Glomerular visceral epithelial cell (primary cell): ENCODE measurements around the gene SLC35F2.
"Not testable (repeated sequence)": the region's sequence is repeated elsewhere in the genome, so short reads cannot be mapped to it uniquely, and the experiment has no call there.

Source experiments
- DNase-seq: peaks from one replicate; pipeline ENCODE4 v3.0.0-alpha.2; 2016; ENCODE audit errors: extremely low spot score

The SLC35F2 gene, protein sequence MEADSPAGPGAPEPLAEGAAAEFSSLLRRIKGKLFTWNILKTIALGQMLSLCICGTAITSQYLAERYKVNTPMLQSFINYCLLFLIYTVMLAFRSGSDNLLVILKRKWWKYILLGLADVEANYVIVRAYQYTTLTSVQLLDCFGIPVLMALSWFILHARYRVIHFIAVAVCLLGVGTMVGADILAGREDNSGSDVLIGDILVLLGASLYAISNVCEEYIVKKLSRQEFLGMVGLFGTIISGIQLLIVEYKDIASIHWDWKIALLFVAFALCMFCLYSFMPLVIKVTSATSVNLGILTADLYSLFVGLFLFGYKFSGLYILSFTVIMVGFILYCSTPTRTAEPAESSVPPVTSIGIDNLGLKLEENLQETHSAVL

DNA sequence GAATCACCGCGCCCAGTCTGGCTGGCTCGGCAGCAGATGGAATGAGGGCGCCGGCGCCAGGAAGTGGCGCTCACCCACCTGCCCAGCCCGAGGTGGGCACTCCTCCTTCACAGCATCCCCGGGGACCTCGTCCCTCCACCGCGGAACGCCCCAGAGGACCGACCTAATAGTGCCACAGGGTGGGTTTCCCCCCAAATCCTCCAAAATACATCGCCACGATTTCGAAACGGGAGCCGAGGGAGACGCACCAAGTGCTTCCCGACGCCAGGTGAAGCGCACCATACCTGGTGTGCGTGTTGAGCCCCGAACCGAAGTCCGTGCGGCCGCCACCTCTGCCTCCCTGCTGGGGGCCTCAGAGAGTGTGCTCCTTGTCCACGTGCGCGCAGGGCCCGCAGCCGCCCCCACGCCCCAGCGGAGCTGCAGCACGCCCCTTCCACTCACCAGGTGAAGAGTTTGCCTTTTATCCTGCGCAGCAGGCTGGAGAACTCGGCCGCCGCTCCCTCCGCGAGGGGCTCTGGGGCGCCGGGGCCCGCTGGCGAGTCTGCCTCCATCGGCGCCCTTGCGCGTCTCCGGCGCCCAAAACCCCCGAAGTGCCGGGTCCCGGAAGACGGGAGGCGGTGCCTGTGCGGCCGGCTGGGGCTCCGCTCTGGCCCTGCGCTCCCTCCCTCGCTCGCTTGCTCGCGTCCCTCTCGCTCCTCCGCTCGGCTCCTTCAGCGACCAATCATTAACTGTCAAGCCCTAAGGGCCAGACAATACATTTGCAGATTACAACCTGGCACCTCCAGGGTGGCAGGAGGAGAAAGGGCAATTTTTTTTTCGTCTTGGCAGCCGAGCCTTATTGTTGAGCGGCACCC, at the start of gene SLC35F2:
Gene SLC35F2 (minus strand): TSS at position 571 of the 854 bp plus-strand sequence. CDS start 20 bp downstream, at position 551.
- peak; percentile 85 for DNase-seq

DNA sequence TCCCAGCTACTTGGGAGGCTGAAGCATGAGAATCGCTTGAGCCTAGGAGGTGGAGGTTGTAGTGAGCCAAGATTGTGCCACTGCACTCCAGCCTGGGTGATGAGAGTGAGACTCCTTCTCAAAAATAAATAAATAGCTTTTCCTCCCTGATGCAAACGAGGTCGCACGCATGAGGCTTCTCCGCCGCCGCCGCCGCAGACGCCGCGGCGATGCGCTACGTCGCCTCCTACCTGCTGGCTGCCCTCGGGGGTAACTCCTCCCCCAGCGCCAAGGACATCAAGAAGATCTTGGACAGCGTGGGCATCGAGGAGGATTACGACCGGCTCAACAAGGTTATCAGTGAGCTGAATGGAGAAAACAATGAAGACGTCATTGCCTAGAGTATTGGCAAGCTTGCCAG, 49.6 kb upstream of the SLC35F2 start:
- DNase-seq = no peak

DNA sequence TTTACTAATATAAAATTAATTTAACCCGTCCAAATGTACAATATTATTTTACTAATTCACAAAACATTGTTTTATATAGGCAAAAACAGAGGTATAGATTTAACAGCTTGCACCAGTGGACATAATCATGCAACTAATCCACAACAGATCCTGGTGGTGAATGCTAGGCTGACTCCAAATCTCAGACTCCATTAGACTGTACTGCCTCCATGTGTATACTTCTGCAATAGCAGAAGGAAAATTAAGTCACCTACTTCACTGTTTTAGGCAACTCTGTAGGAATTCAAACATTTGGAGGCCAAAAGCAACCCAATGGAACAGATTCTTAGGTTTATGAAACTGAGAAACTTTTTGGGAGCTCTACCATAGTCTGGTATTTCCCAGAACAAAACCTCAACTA, 39.7 kb upstream of the SLC35F2 start:
- DNase-seq = peak; percentile 45

DNA sequence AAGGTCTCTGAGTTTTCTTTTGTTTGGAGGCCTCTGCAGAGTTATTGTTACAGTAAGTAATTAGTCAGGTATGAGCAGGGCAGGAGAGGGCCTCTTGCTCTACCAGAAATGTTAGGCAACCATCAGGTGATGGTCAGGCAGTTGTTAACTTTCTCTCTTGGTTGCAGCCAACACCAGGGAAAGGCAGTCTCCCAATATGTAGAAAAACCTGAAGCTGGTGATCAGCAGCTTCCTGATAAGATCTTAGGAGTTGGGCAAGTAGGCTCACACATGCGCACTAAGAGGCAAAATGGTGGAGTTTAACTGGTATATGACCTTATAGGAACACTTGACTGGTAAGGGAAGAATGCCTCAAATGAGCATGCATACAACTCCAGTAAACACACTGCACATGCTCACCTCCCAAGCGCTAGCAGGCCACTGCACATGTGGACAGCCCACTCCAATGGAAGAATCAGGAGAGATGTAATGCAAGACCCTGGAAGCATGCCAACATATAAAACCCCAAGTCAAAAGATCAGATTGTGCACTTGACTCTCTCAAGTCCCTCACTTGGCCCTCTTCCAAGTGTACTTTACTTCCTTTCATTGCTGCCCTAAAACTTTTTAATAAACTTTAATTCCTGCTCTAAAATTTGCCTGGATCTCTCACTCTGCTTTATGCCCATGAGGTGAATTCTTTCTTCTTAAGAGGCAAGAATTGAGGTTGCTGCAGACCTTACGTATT, 23.7 kb upstream of the SLC35F2 start:
- DNase-seq = no peak

DNA sequence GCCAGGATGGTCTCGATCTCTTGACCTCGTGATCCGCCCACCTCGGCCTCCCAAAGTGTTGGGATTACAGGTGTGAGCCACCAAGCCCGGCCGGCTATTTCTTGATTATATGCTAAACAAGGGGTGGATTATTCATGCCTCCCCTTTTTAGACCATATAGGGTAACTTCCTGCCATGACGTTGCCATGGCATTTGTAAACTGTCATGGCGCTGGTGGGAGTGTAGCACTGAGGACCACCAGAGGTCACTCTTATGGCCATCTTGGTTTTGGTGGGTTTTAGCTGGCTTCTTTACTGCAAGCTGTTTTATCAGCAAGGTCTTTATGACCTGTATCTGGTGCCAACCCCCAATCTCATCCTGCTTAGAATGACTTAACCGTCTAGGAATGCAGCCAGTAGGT, 22.9 kb upstream of the SLC35F2 start:
- peak; percentile 20 for DNase-seq

DNA sequence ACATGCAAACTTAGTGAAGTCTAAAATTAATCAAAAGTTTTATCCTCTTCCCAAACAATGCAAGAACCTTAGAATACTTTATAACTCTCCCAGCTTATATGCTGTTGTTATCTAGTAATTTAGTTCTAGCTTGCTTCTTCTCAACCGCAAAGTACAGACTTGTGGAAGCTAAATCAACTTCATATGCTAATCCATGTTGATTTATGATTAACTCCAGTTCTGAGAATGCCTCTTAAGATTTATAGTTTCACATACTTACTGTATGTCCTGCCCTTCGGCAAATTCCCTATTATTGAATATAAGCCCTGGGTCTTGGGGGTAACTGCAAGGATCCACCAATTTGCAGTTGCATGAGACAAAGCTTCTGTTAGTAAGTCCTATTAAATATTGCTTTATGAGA, 17.6 kb upstream of the SLC35F2 start:
- DNase-seq = no peak

DNA sequence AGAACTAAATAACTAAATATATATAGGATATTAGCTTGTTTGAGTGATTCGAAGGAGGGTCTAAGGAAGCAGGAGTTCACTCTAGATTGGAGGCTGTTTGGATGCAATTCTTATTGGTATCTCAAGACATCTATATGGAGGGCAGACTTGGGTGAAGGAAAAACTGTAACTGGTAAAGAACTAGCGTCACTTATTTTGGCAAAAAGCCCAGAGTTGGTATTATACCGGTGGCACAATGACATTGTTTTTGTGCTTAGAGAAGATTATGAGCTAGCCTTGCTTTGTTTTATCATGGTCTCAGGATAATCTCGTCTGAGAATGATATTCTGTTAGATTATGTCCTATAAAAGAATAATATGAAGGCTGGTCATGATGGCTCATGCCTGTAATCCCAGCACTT, 6.0 kb upstream of the SLC35F2 start:
- no peak for DNase-seq

DNA sequence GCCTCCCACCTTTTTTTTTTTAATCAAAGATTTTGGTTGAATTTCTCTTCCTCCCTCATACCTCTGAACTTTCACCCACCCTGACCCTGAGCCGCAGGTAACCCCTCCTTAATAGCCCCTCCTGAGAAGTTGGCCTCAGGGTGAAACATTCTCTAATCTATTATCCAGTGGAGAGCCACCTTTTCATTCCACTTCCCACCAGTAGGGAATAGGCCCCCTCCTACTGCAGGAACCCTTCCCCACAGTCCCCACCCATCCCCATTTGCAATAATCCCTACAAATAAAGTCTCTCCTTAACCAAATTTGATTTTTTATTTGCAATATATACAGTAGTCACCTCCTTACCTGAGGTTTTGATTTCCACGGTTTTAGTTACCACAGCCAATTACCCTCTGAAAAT, 2.1 kb upstream of the SLC35F2 start:
- DNase-seq = no peak

DNA sequence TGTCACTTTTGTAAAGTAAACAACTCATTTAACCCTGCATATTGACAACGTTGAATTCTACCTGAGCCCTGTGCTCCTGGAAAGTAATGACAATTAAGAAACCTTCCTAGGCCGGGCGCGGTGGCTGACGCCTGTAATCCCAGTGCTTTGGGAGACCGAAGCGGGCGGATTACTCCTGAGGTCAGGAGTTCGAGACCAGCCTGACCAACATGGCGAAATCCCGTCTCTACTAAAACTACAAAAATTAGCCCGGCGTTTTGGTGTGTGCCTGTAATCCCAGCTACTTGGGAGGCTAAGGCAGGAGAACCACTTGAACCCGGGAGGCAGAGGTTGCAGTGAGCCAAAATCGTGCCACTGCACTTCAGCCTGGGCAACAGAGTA, 1.6 kb upstream of the SLC35F2 start:
- not testable (repeated sequence) for DNase-seq

DNA sequence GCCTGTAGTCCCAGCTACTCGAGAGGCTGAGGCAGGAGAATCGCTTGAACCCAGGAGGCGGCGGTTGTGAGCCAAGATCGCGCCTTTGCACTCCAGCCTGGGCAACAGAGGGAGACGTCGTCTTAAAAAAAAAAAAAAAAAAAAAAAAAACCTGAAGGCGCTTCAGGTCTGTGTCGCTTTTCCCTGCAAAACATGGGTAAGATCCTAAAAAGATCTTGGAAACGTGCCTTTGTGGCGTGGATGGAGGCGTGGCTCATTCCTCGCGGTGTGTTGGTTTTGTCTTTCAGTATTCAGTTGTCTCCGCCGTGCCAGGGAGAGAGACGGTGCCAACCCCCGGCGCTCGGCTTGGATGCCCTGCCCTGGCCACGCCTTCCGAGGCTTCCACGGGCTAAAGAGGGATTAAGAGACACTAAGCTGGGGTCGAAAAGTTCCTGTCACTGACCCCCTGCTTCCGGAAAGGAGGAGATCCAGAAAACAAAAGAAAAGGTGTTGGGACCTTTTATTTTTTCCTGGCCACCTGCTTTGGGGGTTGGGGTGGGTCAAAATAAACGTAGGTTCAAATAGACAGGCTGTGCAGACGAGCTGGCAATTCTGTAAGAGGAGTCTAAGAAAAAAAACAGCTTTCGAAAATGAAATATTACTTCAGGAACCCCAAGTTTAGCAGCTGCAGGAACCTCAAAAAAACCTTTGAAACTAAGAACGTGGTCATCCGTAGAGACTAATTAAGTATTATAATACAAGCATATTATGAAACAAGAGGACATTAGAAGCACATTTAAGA, 1.1 kb upstream of the SLC35F2 start:
- DNase-seq = peak; percentile 60

DNA sequence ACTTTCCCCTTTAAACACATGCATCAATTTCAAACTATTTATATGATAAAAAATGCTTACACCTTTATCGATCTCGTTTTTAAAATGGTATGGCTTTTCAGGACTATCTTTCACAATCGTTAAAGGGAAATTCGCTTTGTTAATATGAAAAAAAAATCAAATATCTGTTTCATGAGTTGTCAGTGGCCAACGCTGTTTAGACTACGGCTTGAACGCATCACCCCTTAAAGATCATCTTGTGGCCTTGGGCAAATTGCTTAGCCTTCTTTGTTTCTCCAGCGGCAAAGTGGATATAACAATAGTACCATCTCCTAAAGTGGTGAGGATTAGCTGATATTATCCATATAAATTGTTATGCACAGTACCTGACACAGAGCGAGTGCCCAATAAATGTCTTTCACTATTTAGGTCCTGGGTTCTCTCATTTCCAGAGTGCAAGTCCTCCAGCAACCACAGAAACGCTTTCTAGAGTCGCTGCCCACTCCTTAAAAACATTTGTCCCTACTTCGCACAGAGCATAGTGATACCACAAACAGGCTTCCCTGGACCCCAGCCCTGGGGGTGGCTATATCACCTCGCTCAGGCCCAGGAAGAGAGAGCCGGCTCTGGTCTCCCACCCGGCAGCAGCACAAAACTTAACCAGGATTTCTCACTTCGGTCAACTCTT, 904 bp downstream of the SLC35F2 start:
- DNase-seq = no peak

DNA sequence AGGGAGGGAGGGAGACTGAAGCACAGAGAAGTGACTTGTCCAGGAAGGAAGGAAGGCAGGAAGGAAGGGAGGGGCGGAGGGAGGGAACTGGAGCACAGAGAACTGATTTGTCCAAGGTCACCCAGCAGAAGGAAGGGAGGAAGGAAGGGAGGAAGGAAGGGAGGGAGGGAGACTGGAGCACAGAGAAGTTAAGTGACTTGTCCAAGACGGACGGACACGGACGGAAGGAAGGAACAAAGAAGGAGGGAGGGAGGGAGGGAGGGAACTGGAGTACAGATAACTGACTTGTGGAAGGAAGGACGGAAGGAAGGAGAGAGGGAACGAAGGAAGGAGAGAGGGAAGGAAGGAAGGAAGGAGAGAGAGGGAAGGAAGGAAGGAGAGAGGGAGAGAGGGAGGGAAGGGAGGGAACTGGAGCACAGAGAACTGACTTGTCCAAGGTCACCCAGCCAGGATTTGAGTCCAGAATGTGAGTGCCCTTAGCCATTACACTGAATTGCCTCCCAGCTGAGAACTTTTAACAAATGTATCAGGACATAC, 1.5 kb downstream of the SLC35F2 start:
- peak; percentile 29 for DNase-seq

DNA sequence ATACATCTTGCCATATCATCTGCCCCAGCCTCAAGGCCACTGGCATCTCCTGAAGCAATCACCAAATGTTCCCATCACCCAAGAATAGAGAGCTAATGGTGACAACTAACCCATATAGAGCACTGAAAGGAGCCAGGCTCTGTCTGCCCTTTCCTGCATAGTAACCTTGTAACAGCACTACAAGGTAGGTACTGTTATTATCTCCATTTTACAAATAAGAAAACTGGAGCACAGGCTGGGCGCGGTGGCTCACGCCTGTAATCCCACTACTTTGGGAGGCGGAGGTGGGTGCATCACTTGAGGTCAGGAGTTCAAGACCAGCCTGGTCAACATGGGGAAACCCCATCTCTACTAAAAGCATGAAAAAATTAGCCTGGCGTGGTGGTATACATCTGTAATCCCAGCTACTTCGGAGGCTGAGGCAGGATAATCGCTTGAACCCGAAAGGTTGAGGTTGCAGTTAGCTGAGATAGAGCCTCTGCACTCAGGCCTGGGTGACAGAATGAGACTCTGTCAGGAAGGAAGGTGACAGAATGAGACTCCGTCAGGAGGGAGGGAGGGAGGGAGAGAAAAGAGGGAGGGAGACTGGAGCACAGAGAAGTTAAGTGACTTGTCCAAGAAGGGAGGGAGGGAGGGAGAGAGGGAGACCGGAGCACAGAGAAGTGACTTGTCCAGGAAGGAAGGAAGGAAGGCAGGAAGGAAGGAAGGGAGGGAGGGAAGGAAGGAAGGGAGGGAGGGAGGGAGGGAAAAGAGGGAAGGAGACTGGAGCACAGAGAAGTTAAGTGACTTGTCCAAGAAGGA, 2.2 kb downstream of the SLC35F2 start:
- no peak for DNase-seq

DNA sequence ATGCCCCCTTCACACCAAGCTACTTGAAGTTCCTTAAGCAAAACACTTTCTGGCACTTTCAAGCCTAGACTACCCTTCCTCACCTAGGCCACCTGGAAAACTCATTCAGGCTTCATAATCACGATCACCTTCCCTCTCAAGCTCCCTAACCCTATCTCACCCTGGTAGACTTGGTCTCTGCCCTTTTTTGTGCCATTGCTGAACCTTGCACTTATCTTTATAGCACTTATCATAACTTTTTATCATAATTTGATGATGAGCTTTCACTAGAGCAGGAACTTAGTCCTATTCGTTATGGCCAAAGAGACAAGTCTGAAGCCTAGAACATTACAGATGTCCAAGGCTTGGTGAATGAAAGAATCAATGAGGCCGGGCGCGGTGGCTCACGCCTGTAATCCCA, 5.5 kb downstream of the SLC35F2 start:
- DNase-seq = no peak

DNA sequence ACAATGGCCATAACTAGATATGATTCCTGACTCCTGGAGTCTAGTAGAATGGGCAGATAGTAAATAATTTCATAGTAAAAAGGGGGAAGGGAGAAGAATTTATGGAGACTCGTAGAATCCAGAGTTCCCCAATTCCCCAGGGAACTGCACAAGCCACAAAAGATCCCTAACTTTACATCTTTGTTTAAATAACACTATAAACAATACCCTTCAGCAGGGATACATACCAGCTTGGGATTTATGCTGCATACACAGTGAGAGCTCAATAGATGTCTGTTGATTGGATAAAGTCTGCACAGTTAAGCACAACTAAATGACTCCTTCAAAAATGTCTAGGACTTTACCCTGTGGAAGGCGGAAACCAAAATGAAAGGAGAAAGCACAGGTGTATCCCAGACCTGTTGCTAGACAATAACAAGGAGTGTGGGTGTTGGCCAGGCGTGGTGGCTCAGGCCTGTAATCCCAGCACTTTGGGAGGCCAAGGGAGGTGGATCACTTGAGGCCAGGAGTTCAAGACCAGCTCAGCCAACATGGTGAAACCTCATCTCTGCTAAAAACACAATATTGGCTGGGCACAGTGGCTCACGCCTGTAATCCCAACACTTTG, 6.8 kb downstream of the SLC35F2 start:
- DNase-seq = no peak

DNA sequence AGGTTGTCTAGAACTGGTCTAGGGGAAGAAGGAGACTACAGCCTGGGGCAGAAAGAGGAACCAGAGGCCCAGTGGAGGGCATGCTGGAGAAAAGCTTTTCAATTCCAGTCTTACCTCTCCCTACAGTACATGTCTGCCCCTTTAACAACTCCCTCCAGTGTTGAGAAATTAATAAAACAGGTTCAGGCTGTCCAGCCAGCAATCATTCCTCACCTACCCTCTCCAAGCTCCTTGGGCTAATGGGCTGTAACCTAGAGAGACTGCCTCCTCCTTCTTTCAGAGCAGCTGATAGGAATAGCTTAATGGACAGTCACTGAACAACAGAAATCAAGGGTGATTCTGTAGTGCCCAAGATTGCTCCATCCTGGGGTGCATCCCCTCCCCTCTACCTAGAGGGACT, 8.8 kb downstream of the SLC35F2 start:
- DNase-seq = no peak

DNA sequence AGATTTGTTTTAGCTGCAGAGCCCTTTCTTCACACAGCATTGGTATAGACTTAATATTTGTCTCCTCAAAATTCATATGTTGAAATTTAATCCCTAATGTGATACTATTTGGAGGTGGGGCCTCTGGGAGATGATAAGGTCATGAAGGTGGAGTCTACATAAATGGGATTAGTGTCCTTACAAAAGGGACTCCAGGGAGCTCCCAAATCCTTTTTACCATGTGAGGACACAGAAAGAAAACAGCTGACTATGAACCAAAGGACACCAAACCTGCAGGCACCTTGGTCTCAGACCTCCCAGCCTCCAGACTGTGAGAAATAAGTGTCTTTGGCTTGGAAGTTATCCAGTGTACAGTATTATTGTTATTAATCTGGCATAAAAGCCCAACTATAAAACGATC, 10.2 kb downstream of the SLC35F2 start:
- DNase-seq = no peak

DNA sequence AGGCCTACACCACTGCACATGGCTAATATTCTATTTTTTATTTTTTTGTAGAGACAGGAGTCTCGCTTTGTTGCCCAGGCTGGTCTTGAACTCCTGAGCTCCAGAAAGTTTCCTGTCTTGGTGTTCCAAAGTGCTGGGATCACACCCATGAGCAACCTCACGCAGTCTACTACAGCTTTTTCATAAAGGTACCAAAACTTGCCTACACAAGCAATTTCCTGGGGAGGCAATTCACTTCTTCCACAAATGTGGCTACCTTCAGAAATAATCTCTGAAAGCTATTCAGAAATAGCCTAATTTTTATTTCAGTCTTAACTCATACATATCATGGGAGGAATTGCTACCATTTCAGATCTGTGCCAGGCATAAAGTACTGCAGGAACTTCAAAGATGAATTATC, 11.4 kb downstream of the SLC35F2 start:
- DNase-seq = no peak

DNA sequence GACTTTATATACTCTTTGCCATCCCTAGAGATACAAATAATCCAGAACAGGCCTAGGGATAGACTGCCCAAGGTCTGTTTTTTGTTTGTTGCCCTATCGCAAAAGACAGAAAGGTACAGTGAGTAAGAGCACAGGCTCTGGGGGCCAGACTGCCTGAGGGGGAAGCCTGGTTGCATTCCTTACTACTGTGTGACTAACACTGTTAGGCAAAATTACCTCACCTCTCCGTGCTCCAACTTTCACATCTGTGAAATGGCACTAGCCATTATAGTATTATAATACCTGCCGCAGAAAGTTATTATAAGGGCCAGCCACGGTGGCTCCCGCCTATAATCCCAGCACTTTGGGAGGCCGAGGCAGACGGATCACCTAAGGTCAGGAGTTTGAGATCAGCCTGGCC, 14.5 kb downstream of the SLC35F2 start:
- DNase-seq = peak; percentile 48
